K562 (cell line): ENCODE data around the gene SLC35A4.

Source experiments
- ATF7 ChIP-seq: fragments of 450-650 bp; IDR thresholded peaks from 2 replicates; pipeline ENCODE4 v1.7.1; 2014; ENCODE audit warnings: mild to moderate bottlenecking, moderate library complexity
- CBFA2T3 ChIP-seq: fragments of 450-650 bp; IDR thresholded peaks from 2 replicates; pipeline ENCODE4 v1.6.1; 2017
- EP300 ChIP-seq: IDR thresholded peaks from 2 replicates; pipeline ENCODE4 v1.6.1; 2012; ENCODE audit warnings: low read length, improper control_type of control experiment
- JUNB ChIP-seq: fragments of 450-650 bp; formaldehyde crosslinking; conservative IDR thresholded peaks from 2 replicates; pipeline ENCODE4 v1.4.0; 2020; ENCODE audit warnings: mild to moderate bottlenecking
- TF ChIP-seq, protein P1 (sequence below): sonication (generic); formaldehyde crosslinking; IDR thresholded peaks from 2 replicates; pipeline ENCODE4 v1.8.1; 2022; ENCODE audit warnings: missing genetic modification reagents
- TF ChIP-seq, protein P2 (sequence below), 3 experiments: IDR thresholded peaks in 2 of 3; conservative IDR thresholded peaks in 1 of 3; 2 replicates each; pipeline ENCODE4 v1.5.1; 2011 to 2012; ENCODE audit warnings: low read length in 3 of 3, mild to moderate bottlenecking in 3 of 3, control low read depth in 2 of 3, improper control_type of control experiment in 1 of 3, inconsistent platforms in 1 of 3, low read depth in 1 of 3, mixed read lengths in 1 of 3, moderate library complexity in 1 of 3; ENCODE audit not compliant: insufficient read depth in 2 of 3
- TF ChIP-seq, protein P3 (sequence below): sonication (generic); formaldehyde crosslinking; IDR thresholded peaks from 2 replicates; pipeline ENCODE4 v1.9.0; 2022; ENCODE audit warnings: mild to moderate bottlenecking, missing genetic modification reagents

DNA sequence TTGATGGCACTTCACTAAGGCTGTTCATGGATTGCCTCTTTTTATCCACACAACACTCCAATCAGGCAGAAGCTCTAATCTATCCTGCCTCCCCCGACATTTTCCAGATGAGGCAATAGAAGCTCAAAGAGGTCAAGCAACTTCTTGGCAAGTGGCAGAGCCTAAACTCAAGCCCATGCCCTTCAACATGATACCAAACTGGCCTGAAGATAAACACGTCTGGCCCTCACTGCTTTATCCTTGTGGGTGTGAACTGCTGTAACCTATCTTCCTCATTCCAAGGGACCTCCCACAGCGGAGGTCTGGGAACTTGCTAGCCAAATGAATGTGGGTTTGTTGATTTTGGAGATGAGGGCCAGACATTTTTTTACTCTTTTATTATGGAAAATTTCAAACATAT, 9.5 kb downstream of the SLC35A4 start:
- no peak for TF ChIP-seq ATF7
- no peak for TF ChIP-seq JUNB (CRISPR knock-in tag)
- TF ChIP-seq, protein P1, sequence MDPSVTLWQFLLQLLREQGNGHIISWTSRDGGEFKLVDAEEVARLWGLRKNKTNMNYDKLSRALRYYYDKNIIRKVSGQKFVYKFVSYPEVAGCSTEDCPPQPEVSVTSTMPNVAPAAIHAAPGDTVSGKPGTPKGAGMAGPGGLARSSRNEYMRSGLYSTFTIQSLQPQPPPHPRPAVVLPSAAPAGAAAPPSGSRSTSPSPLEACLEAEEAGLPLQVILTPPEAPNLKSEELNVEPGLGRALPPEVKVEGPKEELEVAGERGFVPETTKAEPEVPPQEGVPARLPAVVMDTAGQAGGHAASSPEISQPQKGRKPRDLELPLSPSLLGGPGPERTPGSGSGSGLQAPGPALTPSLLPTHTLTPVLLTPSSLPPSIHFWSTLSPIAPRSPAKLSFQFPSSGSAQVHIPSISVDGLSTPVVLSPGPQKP (CRISPR knock-in tag), result no peak
- TF ChIP-seq, protein P2, sequence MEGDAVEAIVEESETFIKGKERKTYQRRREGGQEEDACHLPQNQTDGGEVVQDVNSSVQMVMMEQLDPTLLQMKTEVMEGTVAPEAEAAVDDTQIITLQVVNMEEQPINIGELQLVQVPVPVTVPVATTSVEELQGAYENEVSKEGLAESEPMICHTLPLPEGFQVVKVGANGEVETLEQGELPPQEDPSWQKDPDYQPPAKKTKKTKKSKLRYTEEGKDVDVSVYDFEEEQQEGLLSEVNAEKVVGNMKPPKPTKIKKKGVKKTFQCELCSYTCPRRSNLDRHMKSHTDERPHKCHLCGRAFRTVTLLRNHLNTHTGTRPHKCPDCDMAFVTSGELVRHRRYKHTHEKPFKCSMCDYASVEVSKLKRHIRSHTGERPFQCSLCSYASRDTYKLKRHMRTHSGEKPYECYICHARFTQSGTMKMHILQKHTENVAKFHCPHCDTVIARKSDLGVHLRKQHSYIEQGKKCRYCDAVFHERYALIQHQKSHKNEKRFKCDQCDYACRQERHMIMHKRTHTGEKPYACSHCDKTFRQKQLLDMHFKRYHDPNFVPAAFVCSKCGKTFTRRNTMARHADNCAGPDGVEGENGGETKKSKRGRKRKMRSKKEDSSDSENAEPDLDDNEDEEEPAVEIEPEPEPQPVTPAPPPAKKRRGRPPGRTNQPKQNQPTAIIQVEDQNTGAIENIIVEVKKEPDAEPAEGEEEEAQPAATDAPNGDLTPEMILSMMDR (IDR thresholded peaks at IDR 0.05 in 2 of 3, conservative IDR thresholded peaks at IDR 0.05 in 1 of 3; ENCODE audit: insufficient read depth in 2 of 3, low read depth in 1 of 3, low read length in 3 of 3), result no peak
- TF ChIP-seq CBFA2T3, result peak; percentile 38
- TF ChIP-seq, protein P3, sequence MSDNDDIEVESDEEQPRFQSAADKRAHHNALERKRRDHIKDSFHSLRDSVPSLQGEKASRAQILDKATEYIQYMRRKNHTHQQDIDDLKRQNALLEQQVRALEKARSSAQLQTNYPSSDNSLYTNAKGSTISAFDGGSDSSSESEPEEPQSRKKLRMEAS (CRISPR knock-in tag), result no peak
- no peak for TF ChIP-seq EP300
